GM12801 (cell line): ENCODE results near the gene HMOX1.

Source experiments
- CTCF ChIP-seq: IDR thresholded peaks from one replicate; pipeline ENCODE4 v1.5.1; 2011; ENCODE audit warnings: control low read depth; ENCODE audit not compliant: insufficient read length; ENCODE audit errors: extremely low read depth

Gene HMOX1

GRCh38 chr22:35341090-35341874 lies 39.6 kb upstream of the HMOX1 start:
- TF ChIP-seq CTCF, result no peak

DNA sequence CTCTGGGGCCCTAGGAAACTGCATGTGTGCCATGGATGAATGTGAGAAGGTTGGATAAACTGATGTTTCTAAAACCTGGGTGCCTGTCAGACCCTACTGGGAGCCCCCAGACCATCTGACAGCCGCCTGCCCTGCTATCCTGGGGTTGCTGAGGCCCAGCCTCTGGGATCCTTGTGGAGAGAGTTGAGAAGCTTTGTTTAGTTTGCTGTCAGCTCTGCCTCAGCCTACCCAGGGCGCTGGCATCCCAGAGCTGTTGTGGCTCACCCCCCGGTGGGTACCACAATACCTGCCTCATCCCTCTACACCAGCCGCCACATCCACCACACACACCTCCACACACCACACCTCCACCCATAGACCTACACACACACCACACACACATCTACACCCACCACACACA lies 38.5 kb upstream of the HMOX1 start:
- TF ChIP-seq CTCF, result no peak

DNA sequence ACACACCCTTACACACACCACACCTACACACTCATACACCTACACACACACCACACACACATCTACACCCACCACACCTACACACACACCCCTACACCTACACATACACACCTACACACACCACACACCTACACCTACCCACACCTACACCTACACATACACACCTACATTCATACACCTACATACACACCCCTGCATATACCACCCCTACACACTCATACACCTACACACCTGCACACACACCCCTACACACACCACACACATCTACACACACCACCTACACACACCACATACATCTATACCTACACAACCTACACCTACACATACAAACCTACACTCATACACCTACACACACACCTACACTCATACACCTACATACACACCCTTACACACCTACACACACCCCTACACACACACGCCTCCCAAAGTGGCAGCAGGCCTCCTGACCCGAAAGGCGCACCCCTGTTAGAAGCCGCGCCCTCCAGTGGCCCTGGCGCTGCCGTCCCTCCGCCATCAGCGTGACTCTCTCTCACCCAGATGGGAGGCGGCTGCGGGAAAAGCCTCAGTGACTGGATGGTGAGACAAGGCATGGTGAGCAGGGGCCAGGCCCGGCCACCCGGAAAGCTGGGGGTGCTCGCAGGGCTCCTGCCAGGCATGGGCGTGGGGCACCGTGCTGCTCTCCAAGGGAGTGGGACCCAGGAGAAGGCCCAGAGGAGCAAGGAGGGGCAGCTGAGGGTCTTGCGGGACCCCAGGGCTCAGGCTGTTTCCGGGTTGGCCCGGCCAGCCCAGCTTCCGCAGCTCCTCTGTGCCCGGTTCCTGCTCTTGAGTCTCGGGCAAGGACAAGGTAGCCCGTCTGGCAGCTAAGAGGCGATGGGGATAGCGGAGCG lies 37.0 kb upstream of the HMOX1 start:
- no peak for TF ChIP-seq CTCF

DNA sequence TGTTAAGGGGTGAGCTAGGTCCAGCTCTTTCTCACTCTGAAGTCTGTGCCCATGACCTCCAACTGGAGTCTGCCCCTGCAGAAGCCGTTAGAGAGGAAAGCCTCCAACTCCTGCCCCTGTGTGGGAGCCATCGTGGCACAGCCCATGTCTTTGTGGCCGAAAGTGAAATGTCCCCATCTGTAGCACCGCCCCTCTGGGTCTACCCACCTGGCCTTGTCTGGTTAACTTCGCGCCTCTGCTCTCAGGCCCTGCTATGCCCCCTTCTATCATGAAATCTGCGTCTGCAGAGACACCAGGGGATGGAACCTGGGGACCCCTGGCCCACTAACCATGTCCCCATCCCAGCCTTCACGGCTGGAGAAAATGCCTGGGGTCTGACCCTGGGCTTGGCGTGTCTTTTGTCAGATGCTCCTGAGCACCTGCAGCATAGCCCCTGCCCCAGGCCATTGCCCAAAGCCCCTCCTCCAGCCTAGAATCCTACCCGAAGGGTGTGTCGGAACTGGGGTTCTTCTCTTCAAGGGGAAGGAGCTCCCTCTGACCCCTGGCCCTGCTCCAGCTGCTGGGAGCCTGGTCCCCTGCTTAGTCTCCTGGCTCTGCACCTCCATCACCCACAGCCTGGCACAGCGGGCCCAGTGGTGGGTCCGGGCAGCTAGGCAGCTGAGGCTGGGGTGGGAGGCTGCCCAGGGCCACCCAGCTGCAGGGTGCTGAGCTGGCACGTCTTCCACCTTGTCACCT lies 35.8 kb upstream of the HMOX1 start:
- no peak for TF ChIP-seq CTCF

GRCh38 chr22:35345808-35346505 lies 34.9 kb upstream of the HMOX1 start:
- TF ChIP-seq CTCF, result no peak

- no peak for TF ChIP-seq CTCF
Measured at GRCh38 chr22:35346596-35347220, 34.2 kb upstream of the HMOX1 start.
